ENCODE measurements around the gene KATNB1. TPM values are rescaled to one million over a fixed set of nuclear protein-coding genes. Genes with fewer than 3 reads are reported as not detected.

KATNB1 gene
- polyA plus RNA-seq, 1 donor from 2014 or later = 57.9 TPM

DNA sequence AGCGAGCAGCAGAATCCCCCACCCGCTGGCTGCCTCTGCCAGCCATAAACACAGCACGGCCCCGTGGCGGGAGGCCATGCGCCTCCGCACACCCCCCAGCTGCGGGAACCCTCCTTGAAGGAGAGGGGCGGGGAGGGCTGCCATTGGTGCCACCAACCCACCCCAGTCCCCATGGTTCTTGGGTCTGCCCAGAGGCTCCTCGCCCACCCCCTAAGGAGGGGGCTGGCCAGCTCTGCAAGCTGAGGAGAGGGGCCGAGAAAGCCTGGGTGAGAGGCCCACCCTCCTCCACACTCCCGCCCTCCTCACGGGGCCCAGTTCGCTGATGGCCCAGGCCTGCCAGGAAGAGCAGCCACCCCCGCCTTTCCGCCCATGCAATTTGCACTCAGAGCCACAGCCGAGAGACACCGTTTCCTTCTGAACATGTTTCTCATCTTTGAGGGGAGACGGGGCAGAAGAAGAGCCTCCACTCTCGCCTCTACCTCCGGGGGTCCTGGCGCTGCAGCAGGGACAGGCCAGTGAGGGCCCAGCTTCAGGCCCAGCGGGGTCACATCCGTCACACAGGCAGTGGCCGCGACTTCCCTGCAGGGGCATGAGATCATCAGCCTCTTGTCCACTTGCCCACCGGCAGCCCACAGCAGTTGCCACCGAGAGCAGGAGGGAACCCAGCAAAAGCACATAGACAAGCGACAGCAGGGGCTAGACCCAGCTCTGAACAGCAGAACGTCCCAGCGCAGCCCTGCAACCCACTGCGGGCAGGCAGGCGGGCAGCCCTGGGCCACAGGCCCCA is 23.0 kb downstream of the KATNB1 start:
- Histone ChIP-seq H3K36me3 (ENCODE audit: insufficient read depth, low read length) (no peaks in the 10 kb centered on the region), H3K27ac (ENCODE audit: low read length) (no peak overlapping the region)

DNA sequence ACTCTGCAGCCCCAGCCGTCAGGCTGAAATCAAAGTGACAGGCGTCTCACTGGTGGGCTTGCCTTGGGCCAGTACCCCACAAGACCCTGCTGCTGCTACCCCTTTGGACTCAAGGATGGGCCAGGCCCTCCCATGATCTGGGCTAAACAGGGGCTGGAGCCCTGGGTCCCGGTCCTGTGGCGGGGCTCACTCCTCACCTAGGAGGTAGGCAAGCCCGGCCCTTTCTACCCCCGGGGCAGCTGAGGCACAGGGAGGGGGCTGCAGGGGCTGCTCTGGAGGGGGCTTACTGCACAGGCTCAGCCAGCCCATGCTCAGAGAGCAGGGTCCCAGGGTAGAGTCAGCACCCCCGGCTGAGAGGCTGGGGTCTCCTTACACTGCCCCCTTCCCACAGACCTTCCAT is 23.6 kb downstream of the KATNB1 start:
- H3K9ac ChIP-seq (ENCODE audit: low read length) = no peak overlapping the region
- no peak overlapping the region for H3K27ac ChIP-seq (ENCODE audit: low read length)
- H3K9me2 ChIP-seq (ENCODE audit: insufficient read depth, low read length) = no peaks in the 10 kb centered on the region
- H3K27me3 ChIP-seq (ENCODE audit: insufficient read depth, low read depth, low read length) = no peaks in the 10 kb centered on the region
- no peak overlapping the region for H3K4me3 ChIP-seq (ENCODE audit: low read length)
- H2AFZ ChIP-seq (ENCODE audit: low read depth, low read length) = no peak overlapping the region
- H4K20me1 ChIP-seq (ENCODE audit: insufficient read depth) = no peaks in the 10 kb centered on the region
- no peaks in the 10 kb centered on the region for H3K79me2 ChIP-seq (replicated peaks; ENCODE audit: insufficient read depth, low read length)
- TF ChIP-seq, protein P1, sequence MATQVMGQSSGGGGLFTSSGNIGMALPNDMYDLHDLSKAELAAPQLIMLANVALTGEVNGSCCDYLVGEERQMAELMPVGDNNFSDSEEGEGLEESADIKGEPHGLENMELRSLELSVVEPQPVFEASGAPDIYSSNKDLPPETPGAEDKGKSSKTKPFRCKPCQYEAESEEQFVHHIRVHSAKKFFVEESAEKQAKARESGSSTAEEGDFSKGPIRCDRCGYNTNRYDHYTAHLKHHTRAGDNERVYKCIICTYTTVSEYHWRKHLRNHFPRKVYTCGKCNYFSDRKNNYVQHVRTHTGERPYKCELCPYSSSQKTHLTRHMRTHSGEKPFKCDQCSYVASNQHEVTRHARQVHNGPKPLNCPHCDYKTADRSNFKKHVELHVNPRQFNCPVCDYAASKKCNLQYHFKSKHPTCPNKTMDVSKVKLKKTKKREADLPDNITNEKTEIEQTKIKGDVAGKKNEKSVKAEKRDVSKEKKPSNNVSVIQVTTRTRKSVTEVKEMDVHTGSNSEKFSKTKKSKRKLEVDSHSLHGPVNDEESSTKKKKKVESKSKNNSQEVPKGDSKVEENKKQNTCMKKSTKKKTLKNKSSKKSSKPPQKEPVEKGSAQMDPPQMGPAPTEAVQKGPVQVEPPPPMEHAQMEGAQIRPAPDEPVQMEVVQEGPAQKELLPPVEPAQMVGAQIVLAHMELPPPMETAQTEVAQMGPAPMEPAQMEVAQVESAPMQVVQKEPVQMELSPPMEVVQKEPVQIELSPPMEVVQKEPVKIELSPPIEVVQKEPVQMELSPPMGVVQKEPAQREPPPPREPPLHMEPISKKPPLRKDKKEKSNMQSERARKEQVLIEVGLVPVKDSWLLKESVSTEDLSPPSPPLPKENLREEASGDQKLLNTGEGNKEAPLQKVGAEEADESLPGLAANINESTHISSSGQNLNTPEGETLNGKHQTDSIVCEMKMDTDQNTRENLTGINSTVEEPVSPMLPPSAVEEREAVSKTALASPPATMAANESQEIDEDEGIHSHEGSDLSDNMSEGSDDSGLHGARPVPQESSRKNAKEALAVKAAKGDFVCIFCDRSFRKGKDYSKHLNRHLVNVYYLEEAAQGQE (IDR thresholded peaks at IDR 0.05; ENCODE audit: borderline replicate concordance) = no peak
- no peak for TF ChIP-seq RAD21 (conservative IDR thresholded peaks at IDR 0.05)
- H3K9me3 ChIP-seq (ENCODE audit: low read length) = no peaks in the 10 kb centered on the region
- no peak overlapping the region for H3K4me2 ChIP-seq (ENCODE audit: low read length)
- no peaks in the 10 kb centered on the region for H3F3A ChIP-seq (ENCODE audit: insufficient read depth, low read length, poor library complexity, severe bottlenecking)
- H3K36me3 ChIP-seq (ENCODE audit: insufficient read depth, low read length) = no peaks in the 10 kb centered on the region

More for the DNA sequence above, 23.0 kb downstream of the KATNB1 start:
- Histone ChIP-seq H2AFZ (ENCODE audit: low read depth, low read length) (no peak overlapping the region), H3K9me3 (ENCODE audit: low read length) (no peaks in the 10 kb centered on the region), H3F3A (ENCODE audit: insufficient read depth, low read length, poor library complexity, severe bottlenecking) (no peaks in the 10 kb centered on the region), H3K9ac (ENCODE audit: low read length) (no peak overlapping the region), H3K9me2 (ENCODE audit: insufficient read depth, low read length) (no peaks in the 10 kb centered on the region), H3K4me3 (ENCODE audit: low read length) (no peak overlapping the region), H3K79me2 (replicated peaks; ENCODE audit: insufficient read depth, low read length) (no peaks in the 10 kb centered on the region), H3K27me3 (ENCODE audit: insufficient read depth, low read depth, low read length) (no peaks in the 10 kb centered on the region), H3K4me2 (ENCODE audit: low read length) (no peak overlapping the region), H4K20me1 (ENCODE audit: insufficient read depth) (no peaks in the 10 kb centered on the region)
- TF ChIP-seq, protein P2, sequence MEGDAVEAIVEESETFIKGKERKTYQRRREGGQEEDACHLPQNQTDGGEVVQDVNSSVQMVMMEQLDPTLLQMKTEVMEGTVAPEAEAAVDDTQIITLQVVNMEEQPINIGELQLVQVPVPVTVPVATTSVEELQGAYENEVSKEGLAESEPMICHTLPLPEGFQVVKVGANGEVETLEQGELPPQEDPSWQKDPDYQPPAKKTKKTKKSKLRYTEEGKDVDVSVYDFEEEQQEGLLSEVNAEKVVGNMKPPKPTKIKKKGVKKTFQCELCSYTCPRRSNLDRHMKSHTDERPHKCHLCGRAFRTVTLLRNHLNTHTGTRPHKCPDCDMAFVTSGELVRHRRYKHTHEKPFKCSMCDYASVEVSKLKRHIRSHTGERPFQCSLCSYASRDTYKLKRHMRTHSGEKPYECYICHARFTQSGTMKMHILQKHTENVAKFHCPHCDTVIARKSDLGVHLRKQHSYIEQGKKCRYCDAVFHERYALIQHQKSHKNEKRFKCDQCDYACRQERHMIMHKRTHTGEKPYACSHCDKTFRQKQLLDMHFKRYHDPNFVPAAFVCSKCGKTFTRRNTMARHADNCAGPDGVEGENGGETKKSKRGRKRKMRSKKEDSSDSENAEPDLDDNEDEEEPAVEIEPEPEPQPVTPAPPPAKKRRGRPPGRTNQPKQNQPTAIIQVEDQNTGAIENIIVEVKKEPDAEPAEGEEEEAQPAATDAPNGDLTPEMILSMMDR (IDR thresholded peaks at IDR 0.05; ENCODE audit: poor library complexity, severe bottlenecking) = no peak
- TF ChIP-seq SMC3 (conservative IDR thresholded peaks at IDR 0.05; ENCODE audit: poor library complexity) (no peak), EP300 (conservative IDR thresholded peaks at IDR 0.05; ENCODE audit: poor library complexity, severe bottlenecking) (no peak), MXI1 (conservative IDR thresholded peaks at IDR 0.05; ENCODE audit: poor library complexity, severe bottlenecking) (no peak), POLR2AphosphoS5 (IDR thresholded peaks at IDR 0.05) (no peak), RAD21 (conservative IDR thresholded peaks at IDR 0.05) (no peak), EZH2 (IDR thresholded peaks at IDR 0.05; ENCODE audit: borderline replicate concordance, insufficient read depth, low read length, poor library complexity, severe bottlenecking) (no peak), TAF1 (IDR thresholded peaks at IDR 0.05; ENCODE audit: low read depth) (no peak)
- TF ChIP-seq, protein P1 (IDR thresholded peaks at IDR 0.05; ENCODE audit: borderline replicate concordance) = no peak

Measured in neural cell (in vitro differentiated cells).